ENCODE data around the gene MYO5A. TPM values are rescaled to one million over a fixed set of nuclear protein-coding genes. Genes with fewer than 3 reads are reported as not detected.

The MYO5A gene
- total and polyA plus RNA-seq, 9 of the 15 experiments (the other 6 are each of a cell fraction or from before 2014, with no cell fraction given): 0.03 to 0.82 (median 0.40) TPM

- intact Hi-C loops (cut with micrococcal nuclease): no loop called here
- no peak for FAIRE-seq
- CTCF ChIA-PET (ENCODE audit: low intra/inter-chr PET ratio): no interaction called here
Observed at GRCh38 chr15:52503788-52504496, 24.7 kb downstream of the MYO5A start.

GRCh38 chr15:52502608-52503007, 26.1 kb downstream of the MYO5A start:
- H3K79me2 ChIP-seq (ENCODE audit: control insufficient read depth, insufficient read depth, low read length): no peaks in the 10 kb centered on the region
- no peaks in the 10 kb centered on the region for H3K9me1 ChIP-seq (ENCODE audit: control insufficient read depth, insufficient read depth, low read length)
- POLR2A ChIA-PET: interaction anchor here (0.9 kb wide), 1 partner anchor 11 kb away, joined by 3 read pairs; no protein-coding TSS in a partner anchor
- no peak overlapping the region for H3K4me3 ChIP-seq
- no TSS peak for BruUV-seq (replicated peaks)
- no peak overlapping the region for H3K4me2 ChIP-seq (ENCODE audit: insufficient read depth, low read length)
- no peak for DNase-seq (ENCODE audit: extremely low read depth in 1 of 4, low spot score in 3 of 4)
- in situ Hi-C loops (cut with MboI): no loop called here
- CTCF ChIA-PET (ENCODE audit: low intra/inter-chr PET ratio): no interaction called here
- H3K36me3 ChIP-seq (ENCODE audit: control insufficient read depth, insufficient read depth, low read length): no peaks in the 10 kb centered on the region
- H3K9ac ChIP-seq (ENCODE audit: insufficient read depth in 1 of 2, low read depth in 2 of 2, low read length in 2 of 2): no peak overlapping the region
- H4K20me1 ChIP-seq (replicated peaks; ENCODE audit: control insufficient read depth, insufficient read depth, low read length): no peaks in the 10 kb centered on the region; the same call in 1 of the 2 replicates
- intact Hi-C loops (cut with micrococcal nuclease): no loop called here
- H3K4me1 ChIP-seq (replicated peaks in 1 of 2; ENCODE audit: control insufficient read depth in 2 of 2, insufficient read depth in 2 of 2, low read length in 2 of 2): no peaks in the 10 kb centered on the region
- no peak for FAIRE-seq
- no peak overlapping the region for H2AFZ ChIP-seq (ENCODE audit: low read depth, low read length)
- no peaks in the 10 kb centered on the region for H3K9me3 ChIP-seq (replicated peaks; ENCODE audit: control insufficient read depth, insufficient read depth, low read depth, low read length)
- no peak overlapping the region for H3K27ac ChIP-seq (ENCODE audit: extremely low read depth, low read depth, low read length)
- 0% methylated on average over 1 of the region's 1 CpG for WGBS (ENCODE audit: insufficient coverage, low coverage, missing lambda C conversion rate)
- H3K27me3 ChIP-seq (ENCODE audit: control insufficient read depth in 2 of 2, insufficient read depth in 2 of 2, low read length in 2 of 2): peaks cover 8 to 12% of the 10 kb centered on the region in 2 experiments
- no peak for ATAC-seq
- TF ChIP-seq KDM4B (IDR thresholded peaks at IDR 0.05; ENCODE audit: borderline replicate concordance in 2 of 2, low read depth in 1 of 2): no peak
- TF ChIP-seq E4F1 (CRISPR knock-in tag; IDR thresholded peaks at IDR 0.05; ENCODE audit: borderline replicate concordance): no peak

More at GRCh38 chr15:52503788-52504496, 24.7 kb downstream of the MYO5A start:
- H3K4me3 ChIP-seq: no peak overlapping the region
- H3K36me3 ChIP-seq (ENCODE audit: control insufficient read depth, insufficient read depth, low read length): no peaks in the 10 kb centered on the region
- WGBS (ENCODE audit: insufficient coverage, low coverage, missing lambda C conversion rate): 1% methylated on average over 5 of the region's 5 CpGs
- H3K4me1 ChIP-seq (replicated peaks in 1 of 2; ENCODE audit: control insufficient read depth in 2 of 2, insufficient read depth in 2 of 2, low read length in 2 of 2): no peaks in the 10 kb centered on the region
- peaks cover 8 to 12% of the 10 kb centered on the region in 2 experiments; a peak in 4 of 5 replicates for H3K27me3 ChIP-seq (ENCODE audit: control insufficient read depth in 2 of 2, insufficient read depth in 2 of 2, low read length in 2 of 2)
- H2AFZ ChIP-seq (ENCODE audit: low read depth, low read length): no peak overlapping the region
- no TSS peak for BruUV-seq (replicated peaks)
- in situ Hi-C loops (cut with MboI): no loop called here
- H4K20me1 ChIP-seq (replicated peaks; ENCODE audit: control insufficient read depth, insufficient read depth, low read length): no peaks in the 10 kb centered on the region; the same call in 1 of the 2 replicates
- no peaks in the 10 kb centered on the region for H3K9me1 ChIP-seq (ENCODE audit: control insufficient read depth, insufficient read depth, low read length)
- DNase-seq (ENCODE audit: extremely low read depth in 1 of 4, low spot score in 3 of 4) (peak in 1 of 4 experiments; percentile 3), ATAC-seq (no peak)
- POLR2A ChIA-PET: interaction anchor here (0.7 kb wide), 1 partner anchor 16 kb away, joined by 3 read pairs; no protein-coding TSS in a partner anchor
- H3K4me2 ChIP-seq (ENCODE audit: insufficient read depth, low read length): no peak overlapping the region
- H3K27ac ChIP-seq (ENCODE audit: extremely low read depth, low read depth, low read length): no peak overlapping the region
- no peaks in the 10 kb centered on the region for H3K79me2 ChIP-seq (ENCODE audit: control insufficient read depth, insufficient read depth, low read length)
- TF ChIP-seq E2F6 (IDR thresholded peaks at IDR 0.05; ENCODE audit: borderline replicate concordance in 1 of 2, extremely low read depth in 1 of 2, insufficient read depth in 1 of 2, insufficient read length in 1 of 2, low read depth in 1 of 2, low read length in 1 of 2, poor library complexity in 1 of 2, severe bottlenecking in 1 of 2): no peak
- peak; percentile 77 for TF ChIP-seq EGR1 (conservative IDR thresholded peaks at IDR 0.05)
- H3K9ac ChIP-seq (ENCODE audit: insufficient read depth in 1 of 2, low read depth in 2 of 2, low read length in 2 of 2): no peak overlapping the region
- no peaks in the 10 kb centered on the region for H3K9me3 ChIP-seq (replicated peaks; ENCODE audit: control insufficient read depth, insufficient read depth, low read depth, low read length)

Data from K562 (cell line).